HG03196 (cell line): ENCODE measurements around the gene WFDC6.
"Not testable (repeated sequence)": the region's sequence is repeated elsewhere in the genome, so short reads cannot be mapped to it uniquely, and the experiment has no call there.

Experiments used
- ATAC-seq: cut with Tn5 transposase; IDR thresholded peaks from one replicate; pipeline ENCODE4 v1.9.1; 2021; ENCODE audit not compliant: unreplicated experiment

The WFDC6 gene

GRCh38 chr20:45539382-45539781 lies at the start of gene WFDC6:
Gene WFDC6 (minus strand): TSS chr20:45539482. CDS start chr20:45539407, 75 bp downstream.
- ATAC-seq = no peak

DNA sequence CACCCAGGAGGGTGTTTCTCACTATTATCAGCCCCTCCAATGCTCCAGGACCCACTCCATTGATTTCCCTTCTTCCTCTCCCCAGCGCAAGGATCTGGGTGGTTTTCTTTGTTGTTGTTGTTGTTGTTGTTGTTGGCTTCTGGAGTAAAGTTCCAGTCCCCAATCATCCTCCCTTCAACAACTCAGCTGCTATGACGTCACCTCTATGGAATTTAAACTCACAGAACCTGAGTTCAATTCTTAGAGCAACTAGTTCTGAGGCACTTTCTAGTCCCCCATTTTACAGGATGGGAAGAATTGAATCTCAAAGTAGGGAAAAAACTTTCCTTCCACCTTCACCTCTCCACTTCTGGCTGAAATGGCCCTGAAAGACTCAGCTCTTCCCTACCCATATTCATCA lies 49.5 kb upstream of the WFDC6 start:
- no peak for ATAC-seq

DNA sequence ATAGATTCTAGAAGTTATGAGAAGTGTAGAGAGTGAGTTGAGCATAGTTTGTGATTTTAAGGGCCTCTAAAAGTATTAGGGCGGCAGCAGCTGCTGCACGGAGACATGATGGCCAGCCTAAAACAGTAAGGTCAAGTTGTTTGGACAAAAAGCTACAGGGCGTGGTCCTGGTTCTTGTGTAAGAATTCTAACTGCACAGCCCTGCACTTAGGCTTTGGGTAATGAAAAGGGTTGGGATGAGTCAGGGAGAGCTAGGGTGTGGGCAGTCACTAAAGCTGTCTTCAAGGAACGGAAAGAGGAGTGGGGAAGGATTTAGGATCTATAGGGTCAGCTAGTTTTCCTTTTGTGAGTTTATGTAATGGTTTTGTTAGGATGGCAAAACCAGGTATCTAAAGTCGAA lies 46.7 kb upstream of the WFDC6 start:
- ATAC-seq = not testable (repeated sequence)

DNA sequence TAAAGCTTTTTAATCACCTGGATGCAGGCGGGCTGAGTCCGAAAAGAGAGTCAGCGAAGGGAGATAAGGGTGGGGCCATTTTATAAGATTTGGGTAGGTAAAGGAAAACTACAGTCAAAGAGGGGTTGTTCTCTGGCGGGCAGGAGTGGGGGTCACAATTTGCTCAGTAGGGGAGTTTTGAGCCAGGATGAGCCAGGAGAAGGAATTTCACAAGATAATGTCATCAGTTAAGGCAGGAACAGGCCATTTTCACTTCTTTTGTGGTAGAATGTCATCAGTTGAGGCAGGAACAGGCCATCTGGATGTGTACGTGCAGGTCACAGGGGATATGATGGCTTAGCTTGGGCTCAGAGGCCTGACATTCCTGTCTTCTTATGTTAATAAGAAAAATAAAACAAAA lies 45.0 kb upstream of the WFDC6 start:
- not testable (repeated sequence) for ATAC-seq

GRCh38 chr20:45583502-45583901 lies 44.2 kb upstream of the WFDC6 start:
- no peak for ATAC-seq

DNA sequence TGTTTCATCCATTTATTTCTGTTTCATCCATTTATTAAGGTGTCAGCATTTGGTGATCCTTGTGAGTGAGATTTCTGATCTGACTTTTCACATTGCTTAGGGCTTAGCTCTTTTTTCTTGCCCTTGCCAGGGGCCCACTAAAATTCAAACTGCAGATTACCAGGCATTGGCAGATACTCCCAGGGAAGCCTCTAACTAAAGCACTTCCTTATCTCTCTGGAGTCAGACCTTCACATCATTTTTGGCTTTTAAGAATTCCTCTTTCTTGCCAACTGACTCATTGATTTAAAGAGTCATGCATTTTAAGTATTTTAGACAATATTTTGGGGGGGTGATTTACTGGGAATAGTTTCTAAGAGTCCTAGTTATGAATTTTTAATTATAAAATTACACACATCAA lies 42.4 kb upstream of the WFDC6 start:
- ATAC-seq = no peak

- no peak for ATAC-seq
Measured at GRCh38 chr20:45579184-45579583, 39.9 kb upstream of the WFDC6 start, which contains the start of gene WFDC8. Gene WFDC8 (minus strand): TSS chr20:45579284. CDS start chr20:45579247, 37 bp downstream.

GRCh38 chr20:45578231-45578630 lies 38.9 kb upstream of the WFDC6 start:
- no peak for ATAC-seq

DNA sequence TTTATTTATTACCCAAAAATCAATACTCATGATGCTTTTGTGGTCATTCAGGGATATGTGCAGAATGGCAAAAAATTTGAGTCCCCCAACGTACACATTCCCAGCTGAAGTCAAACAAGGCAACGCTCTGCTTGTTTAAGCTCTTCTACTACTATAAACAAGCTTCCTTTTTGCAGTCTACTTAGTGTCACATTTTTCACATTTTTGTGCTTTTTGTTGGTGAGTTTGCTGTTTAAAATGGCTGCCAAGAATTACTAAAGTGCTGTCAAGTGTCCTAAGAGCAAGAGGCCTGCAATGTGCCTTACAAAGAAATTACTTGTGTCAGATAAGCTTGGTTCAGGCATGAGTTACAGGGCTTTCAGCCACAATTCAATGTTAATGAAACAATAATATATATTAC lies 37.7 kb upstream of the WFDC6 start:
- no peak for ATAC-seq

- no peak for ATAC-seq
Measured at GRCh38 chr20:45575931-45576330, 36.6 kb upstream of the WFDC6 start.

DNA sequence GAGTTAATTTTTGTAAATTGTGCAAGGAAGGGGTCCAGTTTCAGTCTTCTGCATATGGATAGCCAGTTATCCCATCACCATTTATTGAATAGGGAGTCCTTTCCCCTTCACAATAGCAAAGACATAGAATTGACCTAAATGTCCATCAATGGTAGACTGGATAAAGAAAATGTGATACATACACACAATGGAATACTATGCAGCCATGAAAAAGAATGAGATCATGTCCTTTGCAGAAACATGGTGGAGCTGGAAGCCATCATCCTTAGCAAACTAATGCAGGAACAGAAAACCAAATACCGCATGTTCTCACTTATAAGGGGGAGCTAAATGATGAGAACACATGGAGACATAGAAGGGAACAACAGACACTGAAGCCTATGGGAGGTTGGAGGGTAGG lies 30.4 kb upstream of the WFDC6 start:
- ATAC-seq = not testable (repeated sequence)

DNA sequence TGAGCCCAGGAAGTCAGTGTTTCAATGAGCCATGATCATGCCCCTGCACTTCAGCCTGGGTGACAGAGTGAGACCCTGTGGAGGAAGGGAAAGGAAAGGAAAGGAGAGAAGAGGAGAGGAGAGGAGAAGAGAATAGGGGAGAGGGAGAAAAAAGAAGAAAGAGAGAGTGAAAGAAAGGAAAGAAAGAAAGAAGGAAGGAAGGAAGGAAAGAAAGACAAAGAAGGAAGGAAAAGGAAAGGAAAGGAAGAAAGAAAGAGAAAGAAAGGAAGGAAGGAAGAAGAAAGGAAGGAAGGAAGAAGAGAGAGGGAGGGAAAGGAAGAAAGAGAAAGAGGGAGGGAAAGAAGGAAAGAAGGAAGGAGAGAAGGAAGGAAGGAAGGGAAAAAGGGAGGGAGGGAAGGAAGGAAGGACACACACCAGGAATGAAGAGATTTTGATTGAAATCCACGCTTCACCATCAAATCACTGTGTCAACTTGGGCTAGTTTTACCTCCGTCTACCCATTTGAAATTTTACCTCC lies 25.5 kb upstream of the WFDC6 start:
- ATAC-seq = no peak

DNA sequence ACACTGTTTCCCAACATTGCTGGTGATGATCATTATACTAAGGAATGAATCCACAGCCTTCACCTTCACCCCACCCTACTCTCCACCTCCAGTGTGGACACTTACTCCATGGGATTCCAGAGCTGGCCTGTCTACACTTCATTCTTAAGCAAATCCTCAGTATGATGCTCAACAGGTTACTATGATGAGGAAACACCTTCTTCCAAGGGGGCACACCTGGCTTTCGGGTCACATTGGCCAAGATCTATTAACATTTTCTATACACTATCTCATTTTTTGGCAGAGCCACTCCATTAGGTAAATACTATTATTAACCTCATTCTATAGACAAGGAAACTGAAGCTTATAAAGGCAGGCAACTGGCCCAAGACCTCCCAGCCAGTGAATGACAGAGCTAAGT lies 15.9 kb upstream of the WFDC6 start:
- ATAC-seq = no peak

- no peak for ATAC-seq
Measured at GRCh38 chr20:45552456-45552855, 13.2 kb upstream of the WFDC6 start.

DNA sequence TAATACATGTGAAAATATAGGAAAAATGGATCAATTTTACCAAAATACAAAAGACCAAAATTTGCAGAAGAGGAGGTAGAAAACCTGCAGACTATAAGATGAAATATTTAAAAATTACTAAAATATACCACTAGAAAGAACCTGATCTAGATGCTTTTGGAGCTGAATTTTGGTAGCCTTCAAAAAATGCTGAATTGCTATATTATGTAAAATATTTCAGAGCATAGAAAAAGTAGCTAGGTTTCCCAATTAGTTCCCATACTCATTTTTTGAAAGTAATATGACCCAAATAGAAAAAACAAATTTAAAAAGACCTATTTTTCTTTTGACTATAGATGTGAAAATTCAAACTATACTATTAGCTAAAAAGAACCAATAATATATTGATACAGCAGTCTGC lies 11.5 kb upstream of the WFDC6 start:
- ATAC-seq = no peak

GRCh38 chr20:45548410-45548809 lies 9.1 kb upstream of the WFDC6 start:
- no peak for ATAC-seq

DNA sequence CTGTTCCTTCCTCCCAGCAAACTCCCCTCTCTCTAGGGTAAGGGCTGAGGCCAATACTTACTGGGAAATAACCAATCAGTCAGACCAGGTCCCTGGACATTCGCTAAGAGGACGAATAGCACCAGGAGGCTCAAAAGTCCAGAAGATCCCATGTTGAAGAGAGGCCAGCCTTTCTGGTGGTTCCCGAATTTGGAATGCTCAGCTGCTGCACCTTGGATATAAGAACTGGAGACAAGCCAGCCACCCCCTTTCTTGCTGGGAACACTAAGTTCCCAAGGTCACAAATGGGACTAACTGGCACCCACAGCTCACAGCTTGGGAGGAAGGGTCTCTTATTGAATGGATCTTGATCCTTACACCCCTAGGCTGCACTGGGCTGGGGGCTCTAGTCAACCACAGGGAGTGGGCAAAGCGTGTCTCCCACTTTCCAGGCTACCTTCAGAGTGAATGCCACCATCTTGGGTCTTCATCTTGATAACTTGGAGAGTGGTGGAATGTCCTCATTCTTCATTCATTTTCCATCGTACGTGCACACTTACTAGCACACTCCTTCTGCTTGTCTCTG lies 8.0 kb upstream of the WFDC6 start, which contains the start of gene EPPIN:
TSS of gene EPPIN (minus strand) at position 196 of the 565 bp plus-strand sequence. CDS start at position 152, 44 bp downstream.
- no peak for ATAC-seq

- no peak for ATAC-seq
Measured at GRCh38 chr20:45545754-45546453, 6.6 kb upstream of the WFDC6 start.

GRCh38 chr20:45545351-45545750 lies 6.1 kb upstream of the WFDC6 start:
- no peak for ATAC-seq

GRCh38 chr20:45538209-45538799 lies 978 bp downstream of the WFDC6 start:
- no peak for ATAC-seq

DNA sequence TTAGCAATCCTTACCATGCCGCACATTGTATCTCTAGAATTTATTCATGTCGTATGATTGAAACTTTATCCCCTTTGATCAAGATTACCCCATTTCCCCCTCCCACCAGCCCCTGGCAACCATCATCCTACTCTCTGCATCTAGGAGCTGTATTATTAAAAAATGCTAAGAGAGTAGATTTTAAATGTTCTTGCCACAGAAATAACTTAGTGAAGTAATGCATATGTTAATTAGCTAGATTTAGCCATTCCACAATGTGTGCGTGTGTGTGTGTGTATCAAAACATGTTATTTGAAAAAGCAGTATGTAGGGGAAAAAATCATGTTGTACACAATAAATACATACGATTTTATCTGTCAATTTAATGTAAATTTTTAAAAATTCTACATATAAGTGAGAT lies 12.0 kb downstream of the WFDC6 start:
- ATAC-seq = no peak

GRCh38 chr20:45523821-45524220 lies 15.5 kb downstream of the WFDC6 start:
- ATAC-seq = no peak
